Activated CD4-positive, alpha-beta T cell treated with anti-CD3 and anti-CD28 coated beads, Interleukin-10, Interleukin-2, amounts not matched to agents 100 ng/mL and 50 ng/mL, durations not matched to agents 16 hours and 8 hours (primary cell): Measurements from ENCODE around the gene PDE4D.
"Not testable (repeated sequence)": the region's sequence is repeated elsewhere in the genome, so short reads cannot be mapped to it uniquely, and the experiment has no call there.

Experiments
- DNase-seq: peaks from one replicate; pipeline ENCODE4 v3.0.0-alpha.2; 2020

The PDE4D gene

GRCh38 chr5:59458321-59458720, 435.2 kb downstream of the PDE4D start:
- no peak for DNase-seq

DNA sequence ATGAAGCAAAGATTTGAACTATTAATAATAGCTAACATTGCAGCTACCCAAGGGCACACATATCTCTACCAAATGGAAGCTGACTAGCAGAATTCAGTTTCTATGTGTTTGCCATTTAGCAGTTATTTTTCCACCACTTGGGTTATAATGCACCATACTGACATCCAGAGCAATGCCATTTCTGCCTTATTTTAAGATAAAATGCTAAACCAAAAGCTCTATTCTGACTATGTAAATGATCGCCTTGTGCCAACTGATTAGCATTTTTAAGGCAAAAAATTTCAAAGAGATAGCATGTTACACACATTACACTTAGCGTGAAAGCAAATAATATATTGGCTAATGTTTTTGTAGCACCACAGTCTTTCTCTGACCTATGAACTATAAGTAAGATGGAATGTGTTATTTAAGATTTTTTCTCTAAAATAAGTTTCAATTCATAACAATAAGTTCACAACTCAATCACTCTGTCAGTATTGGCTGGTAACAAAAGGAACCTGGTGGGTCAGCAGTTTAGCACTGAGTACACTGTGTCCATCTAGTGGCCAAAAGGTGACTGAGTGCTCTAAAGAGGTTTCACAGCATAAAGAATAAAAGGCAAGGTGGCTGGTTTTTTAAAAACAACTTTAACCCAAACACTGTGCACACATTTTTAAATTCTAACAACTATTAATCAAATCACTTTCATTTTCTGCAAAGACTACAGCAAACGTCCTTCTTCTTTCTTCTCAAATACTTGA, 443.5 kb downstream of the PDE4D start:
- no peak for DNase-seq

DNA sequence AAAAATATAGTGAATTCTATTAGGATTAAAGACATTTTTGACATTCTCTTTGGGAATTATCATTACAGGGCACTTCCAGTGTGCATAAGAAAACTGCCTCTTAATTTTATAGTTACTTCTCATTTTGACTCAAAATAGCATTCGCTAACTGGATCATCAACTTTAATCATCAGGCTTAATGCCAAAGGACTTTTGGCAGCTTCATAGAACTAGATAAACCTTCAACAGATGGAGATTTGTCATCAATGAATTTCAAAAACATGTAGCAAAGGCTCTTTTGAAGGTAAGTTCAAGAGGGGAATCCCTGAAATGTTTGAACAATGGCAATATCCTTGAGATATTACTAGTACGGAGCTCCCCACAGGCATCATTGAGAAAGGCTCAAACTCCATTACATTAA, 447.2 kb downstream of the PDE4D start:
- DNase-seq = no peak

GRCh38 chr5:59445741-59446140, 447.8 kb downstream of the PDE4D start:
- no peak for DNase-seq

DNA sequence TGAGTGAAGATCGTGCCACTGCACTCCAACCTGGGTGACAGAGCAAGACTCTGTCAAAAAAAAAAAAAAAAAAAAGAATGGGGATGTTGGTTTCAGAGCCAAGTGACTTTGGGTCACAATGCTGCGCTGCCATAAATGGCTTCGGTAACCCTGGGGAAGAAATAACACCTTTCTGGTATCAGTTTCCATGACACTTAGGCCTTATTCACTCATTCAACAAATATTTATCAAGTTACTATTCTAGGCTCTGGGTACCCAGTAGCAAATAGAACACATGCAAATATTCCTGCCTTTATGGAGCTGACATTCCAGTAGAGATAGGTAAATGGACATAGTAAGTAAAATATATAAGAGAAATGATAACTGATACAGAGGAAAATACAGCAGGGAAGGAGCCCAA, 454.2 kb downstream of the PDE4D start:
- no peak for DNase-seq

GRCh38 chr5:59437176-59437575, 456.4 kb downstream of the PDE4D start:
- no peak for DNase-seq

- DNase-seq = no peak
These were observed 457.0 kb downstream of the PDE4D start for GRCh38 chr5:59436364-59437148.

GRCh38 chr5:59433174-59433573, 460.4 kb downstream of the PDE4D start:
- DNase-seq = no peak

DNA sequence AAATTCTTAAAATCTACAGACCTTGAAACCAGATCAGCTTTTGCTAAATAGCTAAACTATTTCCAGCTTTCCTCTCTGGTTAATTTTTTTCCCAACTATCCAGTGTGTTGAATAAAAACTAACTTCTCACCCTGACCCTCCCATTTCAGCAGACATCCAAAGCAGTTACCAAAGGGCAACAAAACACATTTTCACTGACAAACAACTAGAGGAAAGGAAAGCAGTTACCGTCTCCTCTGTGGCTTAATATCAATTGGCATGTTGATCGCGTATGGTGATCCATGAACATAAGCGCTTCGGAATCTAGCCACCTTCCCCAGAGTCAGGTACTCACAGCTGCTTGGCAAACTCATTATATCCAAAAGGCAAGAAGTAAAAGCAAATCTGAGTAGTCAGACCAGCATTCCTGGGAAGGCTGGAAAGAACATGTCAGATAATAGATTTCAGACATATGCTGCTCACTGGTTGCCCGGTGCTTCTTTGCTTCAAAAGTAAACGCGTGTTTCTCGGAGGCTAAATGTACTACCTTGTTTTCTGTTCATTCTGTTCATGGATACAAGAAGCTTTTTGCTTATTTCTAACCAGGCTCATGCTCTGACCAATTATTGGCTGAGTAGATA, 463.4 kb downstream of the PDE4D start:
- no peak for DNase-seq

DNA sequence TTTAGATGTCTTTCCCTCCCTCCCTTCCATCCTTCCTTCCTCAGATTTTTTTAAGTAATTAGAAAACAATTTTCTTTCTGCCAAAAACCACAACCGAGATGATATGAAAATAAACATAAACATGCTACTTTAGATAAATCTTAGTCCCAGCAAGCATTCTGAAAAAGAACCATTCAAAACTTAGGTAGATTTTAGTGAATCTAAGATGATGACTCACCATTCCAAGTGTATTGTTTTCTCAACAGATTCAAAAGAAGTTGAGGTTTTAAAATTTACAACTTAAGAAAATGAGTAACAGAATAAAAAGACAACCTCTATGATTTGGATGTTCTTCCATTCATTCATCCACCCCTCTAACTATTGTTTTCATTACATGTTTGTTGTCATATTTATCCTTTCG, 465.1 kb downstream of the PDE4D start:
- no peak for DNase-seq

GRCh38 chr5:59424515-59424914, 469.0 kb downstream of the PDE4D start:
- no peak for DNase-seq

- no peak for DNase-seq
These were observed 470.5 kb downstream of the PDE4D start for GRCh38 chr5:59423021-59423420.

DNA sequence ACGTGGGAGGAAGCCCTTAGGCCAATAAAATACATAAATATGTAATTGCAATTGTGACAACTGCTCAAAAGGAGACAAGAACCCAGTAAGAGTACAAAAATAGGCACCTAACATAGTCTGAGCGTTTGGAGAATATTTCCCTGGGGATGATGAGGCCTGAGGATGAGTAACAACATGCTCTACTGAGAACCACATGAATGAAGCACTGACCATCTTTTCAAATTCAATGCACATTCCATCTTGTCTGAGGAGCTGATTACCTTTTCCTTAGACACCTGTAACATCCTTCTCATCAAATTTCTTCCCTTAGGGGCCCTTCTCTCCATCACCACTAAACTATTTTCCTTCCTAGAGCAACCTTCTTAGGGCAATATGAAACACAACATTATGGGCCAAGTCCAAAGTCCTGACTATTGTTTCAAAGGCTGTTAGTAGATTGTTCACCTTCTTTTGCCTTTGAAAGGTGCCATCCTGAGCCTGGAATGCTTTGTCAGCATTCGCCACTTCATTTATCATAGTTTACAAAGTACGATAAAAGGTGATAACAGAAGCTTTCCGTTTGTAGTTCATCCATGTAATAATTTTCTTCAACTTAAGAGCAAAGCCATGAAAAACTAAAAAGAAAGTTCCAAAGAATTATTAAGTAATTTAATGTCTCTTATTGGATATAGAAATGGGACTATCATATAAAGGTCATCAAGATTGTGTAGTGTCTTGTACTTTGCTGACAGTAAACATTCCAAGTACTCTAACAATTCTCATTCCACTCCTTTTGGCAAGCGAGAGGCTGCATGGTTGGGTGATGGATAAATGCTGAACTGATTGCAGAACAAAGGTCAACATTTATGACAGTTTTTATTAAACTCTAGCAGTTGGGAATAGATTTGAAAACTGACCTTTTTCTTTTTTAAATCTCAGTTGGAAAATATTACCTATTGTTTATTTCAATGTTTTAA, 471.3 kb downstream of the PDE4D start:
- no peak for DNase-seq

- DNase-seq = no peak
These were observed 472.9 kb downstream of the PDE4D start for GRCh38 chr5:59420596-59420995.

DNA sequence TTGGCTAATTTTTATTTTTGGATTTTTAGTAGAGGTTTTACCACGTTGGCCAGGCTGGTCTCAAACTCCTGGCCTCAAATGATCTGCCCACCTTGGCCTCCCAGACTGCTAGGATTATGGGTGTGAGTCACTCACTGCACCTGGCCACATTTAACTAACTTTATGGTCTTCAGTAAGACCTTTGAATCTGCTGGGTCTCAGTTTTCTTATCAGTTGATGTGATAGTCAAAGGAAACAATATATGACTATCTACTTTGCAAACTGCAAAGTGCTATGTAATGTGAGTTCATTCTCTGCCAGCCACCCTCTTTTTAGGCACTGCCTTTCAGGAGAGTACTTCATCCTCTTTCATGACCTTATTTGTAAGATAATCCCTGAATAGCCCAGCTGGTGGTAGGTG, 474.7 kb downstream of the PDE4D start:
- DNase-seq = no peak

- no peak for DNase-seq
These were observed 477.1 kb downstream of the PDE4D start for GRCh38 chr5:59416451-59416850.

GRCh38 chr5:59416026-59416425, 477.5 kb downstream of the PDE4D start:
- no peak for DNase-seq

DNA sequence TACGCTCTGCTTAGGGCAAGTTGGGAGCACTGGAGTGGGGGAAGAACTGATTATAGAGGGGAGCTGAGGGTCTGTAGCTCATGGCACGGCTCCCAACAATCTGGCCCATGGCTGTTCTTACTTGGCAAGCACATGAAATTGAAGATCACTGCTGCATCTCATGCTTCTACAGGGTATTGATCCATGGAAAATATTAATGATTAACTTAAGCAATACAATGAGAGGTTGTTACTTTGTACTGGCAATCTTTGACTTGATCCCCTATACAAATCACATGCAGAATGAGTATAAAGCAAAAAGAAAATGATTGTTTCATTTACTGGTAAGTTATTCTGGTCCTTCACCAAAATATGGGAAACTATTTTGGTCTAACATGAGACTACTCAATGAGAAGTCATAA, 481.1 kb downstream of the PDE4D start:
- DNase-seq = no peak

DNA sequence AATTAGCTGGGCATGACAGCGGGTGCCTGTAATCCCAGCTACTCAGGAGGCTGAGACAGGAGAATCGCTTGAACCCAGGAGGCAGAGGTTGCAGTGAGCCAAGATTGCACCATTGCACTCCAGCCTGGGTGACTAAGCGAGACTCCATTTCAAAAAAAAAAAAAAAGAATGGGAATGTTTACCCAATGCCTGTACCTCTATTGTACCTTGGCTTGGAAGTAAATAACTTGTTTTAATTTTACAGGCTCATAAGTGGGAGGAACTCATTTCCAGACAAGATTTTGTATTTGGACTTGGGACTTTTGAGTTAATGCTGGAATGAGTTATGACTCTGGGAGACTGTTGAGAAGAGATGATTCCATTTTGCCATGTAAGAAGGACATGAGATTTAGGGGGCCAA, 484.5 kb downstream of the PDE4D start:
- DNase-seq = not testable (repeated sequence)

DNA sequence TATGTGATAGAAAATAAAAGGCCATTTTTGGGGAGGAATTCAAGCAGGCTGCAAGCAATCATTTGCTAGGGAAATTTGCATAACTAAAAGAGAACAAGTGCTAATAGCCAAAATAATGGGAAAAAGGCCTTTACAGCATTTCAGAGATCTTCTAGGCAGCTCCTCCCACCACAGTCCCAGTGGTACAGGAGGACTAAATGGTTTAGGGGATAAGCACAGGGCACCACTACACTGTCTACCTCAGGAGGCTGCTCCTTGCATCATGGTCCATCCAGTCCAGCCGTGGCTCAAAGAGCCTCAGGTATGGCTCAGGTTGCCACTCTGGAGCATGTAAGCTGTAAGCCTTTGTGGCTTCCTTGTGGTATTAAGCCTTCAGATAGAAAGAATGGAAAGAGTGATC, 485.6 kb downstream of the PDE4D start:
- DNase-seq = no peak

- no peak for DNase-seq
These were observed 491.9 kb downstream of the PDE4D start for GRCh38 chr5:59401637-59402036.

DNA sequence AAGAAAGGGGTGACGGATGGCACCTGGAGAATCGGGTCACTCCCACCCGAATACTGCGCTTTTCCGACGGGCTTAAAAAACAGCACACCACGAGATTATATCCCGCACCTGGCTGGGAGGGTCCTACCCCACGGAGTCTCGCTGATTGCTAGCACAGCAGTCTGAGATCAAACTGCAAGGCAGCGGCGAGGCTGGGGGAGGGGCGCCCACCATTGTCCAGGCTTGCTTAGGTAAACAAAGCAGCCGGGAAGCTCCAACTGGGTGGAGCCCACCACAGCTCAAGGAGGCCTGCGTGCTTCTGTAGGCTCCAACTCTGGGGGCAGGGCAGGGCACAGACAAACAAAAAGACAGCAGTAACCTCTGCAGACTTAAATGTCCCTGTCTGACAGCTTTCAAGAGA, 498.6 kb downstream of the PDE4D start:
- not testable (repeated sequence) for DNase-seq
